HG02970 (cell line): ENCODE data around the gene HBS1L.
"Not testable (repeated sequence)": the region's sequence is repeated elsewhere in the genome, so short reads cannot be mapped to it uniquely, and the experiment has no call there.

Source experiments
- ATAC-seq: cut with Tn5 transposase; IDR thresholded peaks from one replicate; pipeline ENCODE4 v1.9.1; 2021; ENCODE audit warnings: mild to moderate bottlenecking, moderate library complexity, moderate number of reproducible peaks; ENCODE audit not compliant: unreplicated experiment, low FRiP score

HBS1L gene

DNA sequence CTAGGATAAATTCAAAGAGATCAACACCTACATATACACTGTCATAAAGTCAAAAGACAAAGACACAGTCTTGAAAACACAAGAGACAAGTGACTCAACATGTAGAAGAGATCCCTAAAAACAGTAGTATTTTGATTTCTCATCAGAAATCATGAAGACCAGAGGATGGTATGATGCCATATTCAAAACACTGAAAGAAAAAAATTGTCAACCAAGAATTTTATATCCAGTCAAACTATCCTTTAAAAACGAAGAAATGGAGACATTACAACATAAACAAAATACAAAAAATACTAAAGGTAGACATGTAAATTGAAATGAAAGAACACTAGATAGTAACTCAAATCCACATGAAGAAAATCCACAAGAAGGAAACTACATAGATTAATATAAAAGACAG is 27.3 kb upstream of the HBS1L start:
- ATAC-seq: no peak

DNA sequence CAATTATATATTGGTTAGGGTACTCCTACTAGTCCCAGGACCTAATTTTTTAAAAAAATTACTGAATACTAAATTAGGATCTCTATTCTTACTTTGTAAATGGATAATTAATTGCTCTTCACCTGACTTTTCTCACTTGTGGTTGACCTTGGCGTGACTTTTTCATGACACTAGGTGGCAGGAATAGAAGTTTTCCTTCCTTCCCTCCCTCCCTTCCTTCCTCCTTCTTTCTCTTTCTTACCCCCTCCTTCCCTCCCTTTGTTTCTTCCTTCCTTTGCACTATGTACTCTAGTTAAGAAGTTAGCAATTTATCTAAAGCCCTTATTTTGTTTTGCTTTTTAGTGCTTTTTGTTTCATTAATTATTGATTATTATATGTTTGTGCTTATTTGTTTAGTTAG is 20.4 kb upstream of the HBS1L start:
- no peak for ATAC-seq

DNA sequence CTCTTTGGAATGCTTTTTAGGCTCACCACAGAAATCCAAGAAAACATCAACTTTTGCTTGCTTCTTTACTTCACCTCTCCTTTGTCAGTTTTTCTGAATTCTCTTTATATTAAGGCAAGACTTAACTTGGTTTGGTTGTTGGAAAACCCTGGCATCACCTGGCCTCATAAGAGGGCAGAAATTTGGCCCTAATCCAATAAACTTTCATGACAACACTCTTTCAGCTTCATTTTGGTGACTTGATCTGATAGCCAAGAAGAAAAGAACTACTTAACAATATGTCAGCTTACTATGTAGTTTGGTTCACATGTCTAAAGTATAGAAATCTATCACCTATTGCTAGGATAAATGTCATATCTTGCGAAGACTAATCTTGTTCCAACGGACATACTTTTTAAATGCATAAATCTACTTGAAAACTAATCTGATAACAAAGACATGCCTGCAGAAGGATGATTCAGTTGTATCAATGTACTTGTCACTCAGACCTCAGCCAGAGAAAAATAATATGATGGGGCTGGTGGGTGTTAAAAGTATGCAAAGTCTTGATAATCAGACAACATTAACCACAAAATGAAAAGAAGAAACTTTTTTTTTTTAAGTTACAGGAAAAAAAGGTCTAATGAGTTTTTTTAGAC is 19.3 kb upstream of the HBS1L start:
- no peak for ATAC-seq

DNA sequence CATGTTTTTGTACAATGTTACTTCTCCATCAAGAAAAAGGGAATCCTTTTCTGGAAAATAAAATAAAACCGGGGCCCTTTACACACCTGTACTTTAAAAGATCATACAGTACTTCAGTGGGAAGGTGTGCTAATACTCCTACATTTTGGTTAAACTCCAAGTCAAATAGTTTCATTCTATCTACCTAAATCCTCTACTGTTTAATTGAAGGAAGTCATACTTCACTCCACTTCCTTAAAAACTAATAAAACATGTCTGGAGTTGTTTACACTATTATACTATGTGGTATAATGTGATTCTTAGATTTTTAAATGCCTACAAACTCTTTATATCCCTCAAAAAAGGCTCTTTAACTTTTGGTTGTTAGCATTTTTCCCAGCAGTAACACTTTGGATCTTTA is 18.6 kb upstream of the HBS1L start:
- ATAC-seq: no peak

DNA sequence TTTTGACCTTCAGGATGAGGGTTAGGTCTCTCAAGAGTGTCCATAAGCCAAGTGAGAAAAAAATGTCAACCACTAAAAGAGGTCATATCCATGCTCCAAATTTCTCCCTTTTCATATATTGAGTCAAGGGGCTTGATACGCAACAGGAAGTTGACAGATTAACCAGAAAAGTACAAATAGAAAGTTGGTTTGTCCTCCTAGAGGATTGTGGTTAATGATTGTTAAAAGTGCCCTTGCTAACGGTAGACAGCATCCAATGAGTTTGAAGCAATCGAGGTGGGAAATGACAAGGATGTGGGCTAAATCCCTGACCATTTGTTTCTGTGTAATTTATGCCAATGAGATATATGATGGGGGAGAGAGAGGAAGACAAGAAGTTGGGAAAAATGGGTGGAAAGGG is 18.1 kb upstream of the HBS1L start:
- ATAC-seq: no peak

DNA sequence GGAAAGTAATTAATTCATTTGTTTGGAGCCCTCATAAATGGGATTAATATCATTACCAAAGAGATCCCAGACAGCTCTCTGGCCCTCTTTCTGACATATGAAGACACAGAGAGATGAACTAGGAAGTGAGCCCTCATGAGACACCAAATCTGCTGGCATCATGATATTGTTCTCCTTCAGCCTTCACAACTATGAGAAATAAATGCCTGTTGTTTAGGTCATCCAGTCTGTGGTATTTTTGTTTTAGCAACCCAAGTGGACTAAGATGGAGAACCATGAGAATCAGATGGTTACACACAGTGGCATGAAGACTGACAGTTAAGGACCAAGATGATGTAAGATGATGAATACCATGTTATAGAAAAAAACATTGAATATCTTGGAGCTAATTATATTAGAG is 16.9 kb upstream of the HBS1L start:
- ATAC-seq: no peak

DNA sequence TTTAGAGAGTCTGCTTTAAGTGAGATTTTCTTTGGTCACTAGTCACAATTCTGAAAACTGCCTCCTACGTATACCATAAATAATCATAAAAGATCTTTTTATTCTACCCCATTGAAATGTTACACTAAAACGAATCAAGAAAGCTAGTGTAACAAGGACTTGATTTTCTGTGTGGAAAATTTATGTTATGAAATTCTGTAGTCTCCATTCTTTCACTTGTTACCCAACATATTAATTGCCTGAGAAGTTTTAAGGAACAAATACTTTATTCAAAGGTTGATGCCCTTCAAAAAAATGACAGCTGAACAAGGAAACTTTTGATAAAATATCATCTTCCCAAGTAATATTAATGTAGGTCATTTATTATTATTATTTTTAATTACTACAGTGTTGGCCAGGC is 13.3 kb upstream of the HBS1L start:
- no peak for ATAC-seq

DNA sequence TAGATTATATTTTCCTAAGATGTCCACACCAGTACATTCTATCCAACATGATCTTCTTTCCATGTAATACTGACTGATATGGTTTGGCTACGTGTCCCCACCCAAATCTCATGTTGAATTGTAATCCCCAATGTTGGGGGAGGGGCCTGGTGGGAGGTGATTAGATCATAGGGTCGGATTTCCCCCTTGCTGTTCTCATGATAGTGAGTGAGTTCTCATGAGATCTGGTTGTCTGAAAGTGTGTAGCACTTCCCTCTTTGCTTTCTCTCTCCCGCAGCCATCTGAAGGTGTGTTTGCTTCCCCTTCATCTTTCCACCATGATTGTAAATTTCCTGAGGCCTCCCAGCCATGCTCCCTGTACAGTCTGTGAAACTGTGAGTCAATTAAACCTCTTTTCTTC is 12.2 kb upstream of the HBS1L start:
- ATAC-seq: no peak

DNA sequence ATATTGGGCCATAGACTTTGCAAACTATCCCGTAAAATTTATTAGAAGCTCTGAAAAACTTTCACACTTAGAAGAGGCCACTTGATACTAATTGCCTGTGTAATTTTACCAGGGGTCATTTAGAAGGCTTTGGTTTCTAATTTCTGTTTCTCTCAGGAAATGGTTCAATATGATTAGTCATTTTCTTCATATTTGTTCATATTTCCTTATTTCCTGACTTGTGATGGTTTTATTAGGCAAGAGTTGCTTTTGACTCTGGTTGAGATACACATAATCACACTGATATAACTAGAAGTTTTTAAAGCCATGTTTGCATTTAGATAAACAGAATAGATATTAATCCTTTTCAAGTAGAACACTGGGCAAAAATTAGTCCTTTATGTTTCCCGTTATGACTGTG is 11.8 kb upstream of the HBS1L start:
- no peak for ATAC-seq

DNA sequence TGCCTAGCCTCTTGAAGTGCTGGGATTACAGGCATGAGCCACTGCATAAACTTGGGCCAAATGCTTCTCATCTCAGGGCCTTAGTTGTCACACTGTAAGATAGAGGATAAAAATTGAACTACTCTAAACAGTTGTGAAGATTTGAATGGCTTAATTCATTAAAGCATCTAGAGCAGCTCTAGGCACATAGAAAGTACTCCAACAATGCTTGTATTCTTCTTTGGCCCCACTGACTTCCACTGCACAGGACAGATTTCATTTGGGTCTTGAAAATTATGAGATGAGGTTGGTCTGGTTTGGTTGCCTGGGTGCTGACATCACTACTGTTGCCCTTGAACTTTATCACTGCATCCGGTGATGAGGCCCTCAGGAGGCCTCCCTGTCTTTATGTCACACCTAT is 10.0 kb upstream of the HBS1L start:
- ATAC-seq: no peak

DNA sequence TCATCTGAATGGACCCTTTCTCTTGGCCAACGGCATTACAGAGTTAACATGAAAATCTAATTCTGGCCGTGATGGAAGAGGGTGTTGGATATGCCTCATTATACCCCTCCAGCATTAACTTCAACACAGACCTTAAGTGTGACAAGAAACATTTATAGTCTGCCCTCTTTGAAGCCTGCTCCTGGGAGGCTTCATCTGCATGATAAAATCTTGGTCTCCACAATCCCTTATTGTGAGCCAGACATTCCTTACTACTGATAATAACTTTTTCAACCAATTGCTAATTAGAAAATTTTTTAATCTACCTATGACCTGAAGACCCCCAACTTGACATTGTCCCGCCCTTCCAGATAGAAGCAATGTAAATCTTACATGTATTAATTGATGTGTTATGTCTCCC is 9.3 kb upstream of the HBS1L start:
- no peak for ATAC-seq

DNA sequence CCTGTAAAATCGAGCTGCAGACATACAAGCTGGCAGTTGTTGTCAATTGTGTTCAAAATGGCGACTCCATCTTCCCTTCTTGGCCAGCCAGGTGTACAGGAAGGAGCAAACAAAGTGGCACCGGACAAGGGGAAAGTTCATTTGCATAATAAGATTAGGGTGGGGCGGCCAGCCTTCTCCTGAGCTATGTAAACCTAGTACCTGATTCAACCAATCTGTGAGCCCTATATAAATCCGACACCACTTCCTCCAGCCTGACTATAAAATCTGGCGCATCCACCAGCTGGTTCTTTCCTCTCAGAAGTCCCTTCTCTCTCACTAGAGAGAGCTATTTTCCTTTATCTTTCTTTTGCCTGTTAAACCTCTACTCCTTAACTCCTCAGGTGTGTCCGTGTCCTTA is 8.1 kb upstream of the HBS1L start:
- ATAC-seq: no peak

DNA sequence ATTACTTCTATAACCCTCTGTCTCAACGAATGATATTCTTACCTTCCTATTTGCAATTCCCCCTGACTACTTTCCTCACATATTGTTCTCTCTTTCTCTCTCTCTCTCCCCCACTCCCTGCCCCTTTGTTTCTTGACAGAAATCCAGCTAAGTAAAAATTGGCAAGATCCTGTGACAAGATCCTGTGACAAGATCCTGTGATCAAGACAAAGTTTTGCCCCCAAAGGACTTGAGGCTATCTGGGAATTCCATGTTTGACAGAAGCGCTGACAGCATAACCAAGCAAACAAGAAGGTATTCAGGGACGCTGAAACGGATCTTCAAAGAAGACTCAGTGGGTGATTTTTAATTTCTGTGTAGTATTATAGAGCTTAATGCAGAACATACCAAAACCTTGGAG is 5.5 kb upstream of the HBS1L start:
- no peak for ATAC-seq

DNA sequence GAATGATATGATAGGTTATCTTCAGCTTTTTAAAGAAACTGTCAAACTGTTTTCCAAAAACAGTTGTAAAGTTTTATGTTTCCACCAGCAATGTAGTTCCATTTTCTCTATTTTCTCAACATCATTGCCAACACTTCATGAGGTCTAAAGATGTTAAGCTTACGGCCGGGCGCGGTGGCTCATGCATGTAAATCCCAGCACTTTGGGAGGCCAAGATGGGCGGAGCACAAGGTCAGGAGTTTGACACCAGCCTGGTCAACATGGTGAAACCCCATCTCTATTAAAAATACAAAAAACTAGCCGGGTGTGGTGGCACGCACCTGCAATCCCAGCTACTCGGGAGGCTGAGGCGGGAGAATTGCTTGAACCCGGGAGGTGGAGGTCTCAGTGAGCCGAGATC is 3.7 kb upstream of the HBS1L start:
- not testable (repeated sequence) for ATAC-seq

DNA sequence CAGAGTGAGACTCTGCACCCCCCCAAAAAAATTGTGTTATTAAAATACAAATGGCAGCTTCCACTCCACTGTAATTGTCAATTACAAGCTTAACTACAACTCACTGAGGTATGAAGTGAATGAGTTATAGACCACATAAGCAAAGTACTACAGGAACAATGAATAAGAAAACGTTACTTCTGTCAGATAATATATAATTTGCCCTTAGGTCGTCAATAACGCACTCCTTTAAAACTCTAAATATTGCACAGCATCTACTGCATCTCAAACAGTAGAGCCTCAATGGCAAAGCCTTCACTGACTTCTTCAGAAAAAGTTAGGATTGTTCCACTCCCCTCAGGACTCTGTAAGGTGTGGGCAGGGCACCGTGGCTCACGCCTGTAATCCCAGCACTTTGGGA is 2.0 kb upstream of the HBS1L start:
- ATAC-seq: no peak

DNA sequence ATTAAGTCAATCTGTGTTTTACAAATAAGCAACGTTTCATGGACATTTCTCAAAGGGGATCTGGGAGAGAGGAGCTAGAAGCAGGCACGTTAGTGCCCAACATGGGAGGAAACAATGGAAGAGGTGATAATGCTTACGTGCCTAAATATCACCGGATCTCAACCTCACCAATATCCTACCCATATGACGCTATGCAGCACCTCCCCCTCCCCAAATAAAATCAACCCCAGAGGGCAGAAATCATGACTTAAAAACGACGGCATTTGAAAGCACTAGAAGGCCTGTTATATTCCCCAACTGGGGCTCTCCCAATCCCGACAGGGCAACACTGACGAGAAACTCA is 425 bp downstream of the HBS1L start:
- no peak for ATAC-seq

DNA sequence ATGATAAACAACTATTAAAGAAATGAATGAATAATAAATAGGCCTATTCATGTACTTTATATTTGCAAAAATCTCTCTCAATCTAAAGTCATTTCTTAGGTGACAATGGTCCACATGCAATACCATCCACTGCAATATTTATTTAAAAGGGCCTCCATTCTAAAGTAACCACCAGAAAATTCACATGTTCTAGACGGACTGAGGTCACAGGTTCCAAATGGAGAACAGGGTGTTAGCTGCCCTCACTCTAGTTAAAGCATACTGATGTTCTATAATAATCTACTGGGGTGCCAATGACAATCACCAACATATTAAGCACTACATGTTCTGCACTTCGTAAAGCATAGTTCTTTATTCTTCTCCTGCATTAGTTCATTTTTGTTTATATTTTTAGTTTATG is 1.2 kb downstream of the HBS1L start:
- ATAC-seq: no peak

DNA sequence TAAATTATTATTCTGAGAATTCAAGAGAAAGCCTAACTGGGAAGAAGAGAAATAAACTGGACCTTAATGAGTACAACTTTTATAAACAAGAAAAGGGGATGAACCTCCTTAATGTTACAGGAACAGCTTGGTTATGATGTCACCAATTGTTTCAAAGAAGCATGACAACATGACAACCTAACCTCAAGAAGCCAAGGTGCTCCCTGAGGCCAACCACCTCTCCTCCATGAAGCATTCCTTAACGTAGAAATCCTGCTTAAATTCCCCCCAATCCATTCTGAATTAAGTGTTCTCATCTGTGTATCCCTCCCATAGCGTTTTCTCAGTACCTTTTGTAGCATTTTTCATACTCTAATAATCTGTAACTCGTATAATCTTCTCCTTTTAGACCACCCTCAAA is 1.7 kb downstream of the HBS1L start:
- no peak for ATAC-seq

DNA sequence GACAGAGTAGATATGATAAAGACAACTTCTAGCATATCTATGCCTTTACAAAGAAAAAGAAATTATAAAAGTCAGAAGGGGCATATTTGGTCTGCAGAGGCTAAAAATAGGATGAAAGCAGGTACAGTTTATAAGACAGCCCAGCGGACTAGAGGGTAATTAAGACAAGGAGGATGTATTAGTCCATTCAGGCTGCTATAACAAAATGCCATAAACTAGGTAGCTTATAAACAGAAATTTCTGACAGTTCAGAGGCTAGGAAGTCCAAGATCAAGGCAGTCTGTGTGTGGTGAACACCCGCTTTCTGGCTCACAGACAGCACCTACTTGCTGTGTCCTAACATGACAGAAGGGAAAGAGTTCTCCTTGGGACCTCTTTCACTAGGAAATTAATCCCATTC is 5.7 kb downstream of the HBS1L start:
- no peak for ATAC-seq

DNA sequence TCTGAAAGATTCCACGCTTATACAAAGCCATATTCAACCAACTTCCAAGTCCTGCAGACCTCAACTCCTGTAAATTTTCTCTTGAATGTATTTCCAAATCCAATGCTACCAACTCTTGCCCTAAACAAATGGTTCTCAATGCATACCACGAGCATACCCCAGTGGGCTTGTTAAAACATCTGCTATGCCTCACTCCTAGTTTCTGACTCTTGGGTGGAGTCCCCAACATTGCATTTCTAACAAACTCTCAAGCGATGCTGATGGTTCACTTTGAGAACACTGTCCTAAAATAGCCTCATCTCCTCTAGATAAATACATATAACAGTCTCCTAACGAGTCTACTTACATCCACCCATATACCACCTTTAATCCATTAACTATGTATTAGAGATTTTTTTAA is 7.3 kb downstream of the HBS1L start:
- ATAC-seq: no peak

DNA sequence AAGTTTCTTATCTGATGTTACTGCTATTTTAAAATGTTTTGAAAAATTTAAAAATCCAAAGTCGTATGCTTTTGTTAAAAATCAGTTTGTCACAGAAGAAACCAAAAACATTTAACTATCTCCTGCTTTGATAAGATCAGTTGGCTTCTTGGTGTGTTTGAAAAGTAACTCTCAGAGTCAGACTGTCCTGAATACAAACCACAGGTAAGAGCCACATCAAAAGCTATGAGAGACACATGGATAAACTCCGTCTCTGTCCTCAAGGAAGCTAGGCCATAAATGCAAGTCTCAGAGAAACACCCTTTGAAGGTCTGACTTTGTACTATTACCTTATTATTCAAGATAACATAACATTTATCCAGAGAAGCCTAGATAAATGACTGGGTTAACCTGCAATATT is 7.7 kb downstream of the HBS1L start:
- ATAC-seq: no peak

DNA sequence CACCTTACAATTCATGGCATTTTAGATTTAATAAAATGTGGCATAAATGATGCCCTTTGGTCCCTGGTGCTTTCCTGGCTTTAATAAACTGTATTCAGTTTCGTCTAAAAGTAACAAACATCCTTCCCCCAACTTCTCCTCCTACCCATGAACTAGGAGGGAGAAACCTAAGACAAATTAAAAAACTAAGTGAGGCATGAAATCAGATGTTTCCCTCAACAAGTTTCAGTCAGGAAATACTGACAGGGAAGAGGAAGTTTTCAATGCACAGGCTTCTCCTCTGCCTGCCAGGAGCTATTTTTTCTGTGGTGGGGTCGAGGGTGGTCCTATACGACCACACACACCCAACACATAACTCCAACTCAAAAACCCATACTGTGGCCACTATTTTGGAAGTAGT is 10.0 kb downstream of the HBS1L start:
- ATAC-seq: no peak

DNA sequence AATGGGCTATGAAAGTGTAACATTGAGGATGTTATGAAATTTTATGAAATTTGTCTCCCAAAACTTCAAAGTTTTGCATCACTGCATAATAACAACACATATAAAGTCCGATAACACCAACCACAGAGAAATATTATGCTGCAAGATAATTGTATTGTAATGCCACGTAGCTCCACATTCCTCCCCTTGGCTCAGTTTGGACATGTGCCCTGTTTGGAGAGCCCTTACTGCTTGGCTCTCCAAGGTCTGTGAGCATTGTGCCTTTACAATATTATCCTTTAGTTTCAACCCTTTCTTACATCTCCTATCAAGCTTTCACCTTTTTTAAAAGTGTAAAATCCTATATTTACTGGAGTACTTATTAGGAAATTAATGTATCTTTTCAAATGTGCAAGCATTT is 10.8 kb downstream of the HBS1L start:
- no peak for ATAC-seq
